WTC11 (cell line): ENCODE measurements around the gene KIAA1328.

Experiments used
- CREM ChIP-seq: sonication (generic); formaldehyde crosslinking; IDR thresholded peaks from 2 replicates; pipeline ENCODE4 v1.8.1; 2022; ENCODE audit warnings: mild to moderate bottlenecking, missing genetic modification reagents, moderate library complexity
- EMX1 ChIP-seq: fragments of 250-450 bp; sonication (Bioruptor Pico); IDR thresholded peaks from 2 replicates; pipeline ENCODE4 v1.8.0; 2021; ENCODE audit warnings: mild to moderate bottlenecking
- JAZF1 ChIP-seq: fragments of 250-450 bp; sonication (Bioruptor Pico); IDR thresholded peaks from 2 replicates; pipeline ENCODE4 v1.9.0; 2021; ENCODE audit warnings: moderate library complexity, mild to moderate bottlenecking, inconsistent platforms
- NR2C2 ChIP-seq: sonication (generic); formaldehyde crosslinking; IDR thresholded peaks from 2 replicates; pipeline ENCODE4 v1.8.0; 2022; ENCODE audit warnings: mild to moderate bottlenecking, missing genetic modification reagents
- RELA ChIP-seq: sonication (generic); formaldehyde crosslinking; IDR thresholded peaks from 2 replicates; pipeline ENCODE4 v1.8.1; 2022; ENCODE audit warnings: missing genetic modification reagents, mild to moderate bottlenecking, borderline replicate concordance
- TF ChIP-seq, protein P1 (sequence below): fragments of 200-600 bp; IDR thresholded peaks from 2 replicates; pipeline ENCODE4 v1.8.0; 2022; ENCODE audit warnings: antibody characterized with exemption
- TF ChIP-seq, protein P2 (sequence below): sonication (generic); formaldehyde crosslinking; IDR thresholded peaks from 2 replicates; pipeline ENCODE4 v1.8.0; 2022; ENCODE audit warnings: mild to moderate bottlenecking, missing genetic modification reagents
- TF ChIP-seq, protein P3 (sequence below): sonication (generic); formaldehyde crosslinking; IDR thresholded peaks from 2 replicates; pipeline ENCODE4 v1.8.0; 2022; ENCODE audit warnings: missing genetic modification reagents
- TF ChIP-seq, protein P4 (sequence below): sonication (generic); formaldehyde crosslinking; IDR thresholded peaks from 2 replicates; pipeline ENCODE4 v1.8.0; 2022; ENCODE audit warnings: mild to moderate bottlenecking, missing genetic modification reagents
- TF ChIP-seq, protein P5 (sequence below): sonication (generic); formaldehyde crosslinking; IDR thresholded peaks from 2 replicates; pipeline ENCODE4 v1.8.0; 2022; ENCODE audit warnings: mild to moderate bottlenecking, missing genetic modification reagents

DNA sequence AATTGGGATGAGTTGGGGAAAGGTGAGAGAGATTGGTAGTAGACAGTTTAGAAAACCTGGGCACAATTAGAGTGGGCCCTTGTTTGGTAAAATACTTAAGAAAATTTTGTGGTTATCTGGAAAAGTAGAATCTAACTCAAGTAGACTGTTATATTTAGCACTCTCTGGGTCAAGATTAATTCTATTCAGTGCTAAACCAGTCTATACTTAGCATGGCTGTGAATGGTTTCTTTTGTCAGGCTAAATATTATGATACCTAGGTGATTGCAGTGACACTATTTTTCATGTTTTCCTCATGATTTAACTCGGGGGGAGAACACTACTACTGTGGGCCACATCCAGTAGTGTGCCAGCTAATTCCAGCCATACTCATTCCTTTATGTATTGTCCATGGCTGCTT is 58.9 kb downstream of the KIAA1328 start:
- TF ChIP-seq EMX1 (CRISPR knock-in tag), result no peak
- no peak for TF ChIP-seq JAZF1 (CRISPR knock-in tag)
- TF ChIP-seq, protein P1, sequence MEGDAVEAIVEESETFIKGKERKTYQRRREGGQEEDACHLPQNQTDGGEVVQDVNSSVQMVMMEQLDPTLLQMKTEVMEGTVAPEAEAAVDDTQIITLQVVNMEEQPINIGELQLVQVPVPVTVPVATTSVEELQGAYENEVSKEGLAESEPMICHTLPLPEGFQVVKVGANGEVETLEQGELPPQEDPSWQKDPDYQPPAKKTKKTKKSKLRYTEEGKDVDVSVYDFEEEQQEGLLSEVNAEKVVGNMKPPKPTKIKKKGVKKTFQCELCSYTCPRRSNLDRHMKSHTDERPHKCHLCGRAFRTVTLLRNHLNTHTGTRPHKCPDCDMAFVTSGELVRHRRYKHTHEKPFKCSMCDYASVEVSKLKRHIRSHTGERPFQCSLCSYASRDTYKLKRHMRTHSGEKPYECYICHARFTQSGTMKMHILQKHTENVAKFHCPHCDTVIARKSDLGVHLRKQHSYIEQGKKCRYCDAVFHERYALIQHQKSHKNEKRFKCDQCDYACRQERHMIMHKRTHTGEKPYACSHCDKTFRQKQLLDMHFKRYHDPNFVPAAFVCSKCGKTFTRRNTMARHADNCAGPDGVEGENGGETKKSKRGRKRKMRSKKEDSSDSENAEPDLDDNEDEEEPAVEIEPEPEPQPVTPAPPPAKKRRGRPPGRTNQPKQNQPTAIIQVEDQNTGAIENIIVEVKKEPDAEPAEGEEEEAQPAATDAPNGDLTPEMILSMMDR, result no peak
- TF ChIP-seq, protein P2, sequence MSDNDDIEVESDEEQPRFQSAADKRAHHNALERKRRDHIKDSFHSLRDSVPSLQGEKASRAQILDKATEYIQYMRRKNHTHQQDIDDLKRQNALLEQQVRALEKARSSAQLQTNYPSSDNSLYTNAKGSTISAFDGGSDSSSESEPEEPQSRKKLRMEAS (CRISPR knock-in tag), result no peak
- TF ChIP-seq, protein P3, sequence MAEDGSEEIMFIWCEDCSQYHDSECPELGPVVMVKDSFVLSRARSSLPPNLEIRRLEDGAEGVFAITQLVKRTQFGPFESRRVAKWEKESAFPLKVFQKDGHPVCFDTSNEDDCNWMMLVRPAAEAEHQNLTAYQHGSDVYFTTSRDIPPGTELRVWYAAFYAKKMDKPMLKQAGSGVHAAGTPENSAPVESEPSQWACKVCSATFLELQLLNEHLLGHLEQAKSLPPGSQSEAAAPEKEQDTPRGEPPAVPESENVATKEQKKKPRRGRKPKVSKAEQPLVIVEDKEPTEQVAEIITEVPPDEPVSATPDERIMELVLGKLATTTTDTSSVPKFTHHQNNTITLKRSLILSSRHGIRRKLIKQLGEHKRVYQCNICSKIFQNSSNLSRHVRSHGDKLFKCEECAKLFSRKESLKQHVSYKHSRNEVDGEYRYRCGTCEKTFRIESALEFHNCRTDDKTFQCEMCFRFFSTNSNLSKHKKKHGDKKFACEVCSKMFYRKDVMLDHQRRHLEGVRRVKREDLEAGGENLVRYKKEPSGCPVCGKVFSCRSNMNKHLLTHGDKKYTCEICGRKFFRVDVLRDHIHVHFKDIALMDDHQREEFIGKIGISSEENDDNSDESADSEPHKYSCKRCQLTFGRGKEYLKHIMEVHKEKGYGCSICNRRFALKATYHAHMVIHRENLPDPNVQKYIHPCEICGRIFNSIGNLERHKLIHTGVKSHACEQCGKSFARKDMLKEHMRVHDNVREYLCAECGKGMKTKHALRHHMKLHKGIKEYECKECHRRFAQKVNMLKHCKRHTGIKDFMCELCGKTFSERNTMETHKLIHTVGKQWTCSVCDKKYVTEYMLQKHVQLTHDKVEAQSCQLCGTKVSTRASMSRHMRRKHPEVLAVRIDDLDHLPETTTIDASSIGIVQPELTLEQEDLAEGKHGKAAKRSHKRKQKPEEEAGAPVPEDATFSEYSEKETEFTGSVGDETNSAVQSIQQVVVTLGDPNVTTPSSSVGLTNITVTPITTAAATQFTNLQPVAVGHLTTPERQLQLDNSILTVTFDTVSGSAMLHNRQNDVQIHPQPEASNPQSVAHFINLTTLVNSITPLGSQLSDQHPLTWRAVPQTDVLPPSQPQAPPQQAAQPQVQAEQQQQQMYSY (CRISPR knock-in tag), result no peak
- TF ChIP-seq CREM (CRISPR knock-in tag), result no peak
- TF ChIP-seq, protein P4, sequence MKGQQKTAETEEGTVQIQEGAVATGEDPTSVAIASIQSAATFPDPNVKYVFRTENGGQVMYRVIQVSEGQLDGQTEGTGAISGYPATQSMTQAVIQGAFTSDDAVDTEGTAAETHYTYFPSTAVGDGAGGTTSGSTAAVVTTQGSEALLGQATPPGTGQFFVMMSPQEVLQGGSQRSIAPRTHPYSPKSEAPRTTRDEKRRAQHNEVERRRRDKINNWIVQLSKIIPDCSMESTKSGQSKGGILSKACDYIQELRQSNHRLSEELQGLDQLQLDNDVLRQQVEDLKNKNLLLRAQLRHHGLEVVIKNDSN (CRISPR knock-in tag), result no peak
- no peak for TF ChIP-seq NR2C2
- no peak for TF ChIP-seq RELA (CRISPR knock-in tag)
- TF ChIP-seq, protein P5, sequence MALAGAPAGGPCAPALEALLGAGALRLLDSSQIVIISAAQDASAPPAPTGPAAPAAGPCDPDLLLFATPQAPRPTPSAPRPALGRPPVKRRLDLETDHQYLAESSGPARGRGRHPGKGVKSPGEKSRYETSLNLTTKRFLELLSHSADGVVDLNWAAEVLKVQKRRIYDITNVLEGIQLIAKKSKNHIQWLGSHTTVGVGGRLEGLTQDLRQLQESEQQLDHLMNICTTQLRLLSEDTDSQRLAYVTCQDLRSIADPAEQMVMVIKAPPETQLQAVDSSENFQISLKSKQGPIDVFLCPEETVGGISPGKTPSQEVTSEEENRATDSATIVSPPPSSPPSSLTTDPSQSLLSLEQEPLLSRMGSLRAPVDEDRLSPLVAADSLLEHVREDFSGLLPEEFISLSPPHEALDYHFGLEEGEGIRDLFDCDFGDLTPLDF, result no peak
